NOMO-1 treated with dmso at 0.1 percent for 144 hours (cell line): ENCODE results near the gene PGR.
"Not testable (repeated sequence)": the region's sequence is repeated elsewhere in the genome, so short reads cannot be mapped to it uniquely, and the experiment has no call there.

Experiments used
- DNase-seq: peaks from one replicate; lab custom pipeline; 2025; ENCODE audit not compliant: unreplicated experiment; lab: John Stamatoyannopoulos, UW

PGR gene

DNA sequence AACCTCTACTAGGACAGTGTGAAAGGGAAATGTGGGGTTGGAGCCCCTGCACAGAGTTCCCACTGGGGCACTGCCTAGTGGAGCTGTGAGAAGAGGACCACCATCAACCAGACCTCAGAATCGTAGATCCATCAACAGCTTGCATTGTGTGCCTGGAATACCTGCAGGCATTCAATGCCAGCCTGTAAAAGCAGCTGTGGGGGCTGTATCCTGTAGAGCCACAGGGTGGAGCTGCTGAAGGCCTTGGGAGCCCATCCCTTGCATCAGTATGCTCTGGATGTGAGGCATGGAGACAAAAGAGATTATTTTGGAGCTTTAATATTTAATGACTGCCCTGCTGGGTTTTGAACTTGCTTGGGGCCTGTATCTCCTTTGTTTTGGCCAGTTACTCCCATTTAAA lies 46.3 kb downstream of the PGR start:
- DNase-seq: no peak

DNA sequence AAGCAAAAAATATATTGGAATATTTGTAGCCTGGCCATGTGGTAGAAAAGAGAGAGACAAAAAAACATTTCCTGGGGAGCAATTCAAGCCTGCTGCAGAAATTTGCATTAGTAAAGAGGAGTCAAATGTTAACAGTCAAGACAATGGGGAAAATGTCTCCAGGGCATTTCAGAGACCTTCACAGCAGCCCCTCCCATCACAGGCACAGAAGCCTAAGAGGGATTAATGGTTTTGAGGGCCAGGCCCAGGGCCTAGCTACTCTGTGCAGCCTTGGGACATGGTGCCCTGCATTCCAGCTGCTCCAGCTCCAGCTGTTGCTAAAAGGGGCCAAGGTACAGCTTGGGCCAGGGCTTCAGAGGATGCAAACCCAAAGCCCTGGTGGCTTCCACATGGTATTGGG lies 46.8 kb downstream of the PGR start:
- no peak for DNase-seq

DNA sequence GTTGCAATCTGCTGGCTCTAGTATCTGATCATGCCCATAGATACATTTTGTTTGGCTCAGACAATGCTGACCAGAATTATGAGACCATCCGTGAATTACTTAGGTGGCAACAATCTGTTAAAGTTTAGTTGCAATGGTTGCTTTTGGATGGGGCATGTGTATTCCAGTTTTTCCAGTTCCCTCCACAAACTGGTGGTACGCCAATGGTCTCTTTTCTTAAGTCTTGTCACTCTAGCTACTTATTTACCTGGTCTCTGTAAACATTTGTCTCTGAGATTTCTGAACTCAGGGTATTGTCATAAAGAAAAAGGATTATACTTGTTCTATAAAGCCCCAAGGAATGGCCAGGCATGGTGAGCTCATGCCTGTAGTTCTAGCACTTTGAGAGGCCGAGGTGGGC lies 65.9 kb downstream of the PGR start:
- no peak for DNase-seq

DNA sequence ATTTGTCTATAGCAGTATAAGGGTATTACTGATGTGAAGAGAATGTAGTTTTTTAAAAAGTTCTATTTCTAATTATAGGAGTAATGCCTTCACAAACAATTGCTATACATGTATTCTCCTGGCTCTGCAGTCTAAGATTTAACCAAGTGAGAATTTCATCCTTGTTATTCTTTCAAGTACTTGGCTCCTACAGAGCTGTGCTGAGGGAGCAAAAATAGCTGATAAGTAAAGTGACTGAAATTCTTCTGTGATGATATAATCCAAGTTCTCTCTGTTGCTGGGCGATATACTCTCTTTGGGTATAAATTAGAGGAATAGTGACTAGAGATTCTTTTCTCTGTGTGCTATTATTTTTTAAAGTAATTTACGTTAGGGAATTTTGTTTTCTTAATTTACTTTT lies 68.0 kb downstream of the PGR start:
- DNase-seq: no peak

DNA sequence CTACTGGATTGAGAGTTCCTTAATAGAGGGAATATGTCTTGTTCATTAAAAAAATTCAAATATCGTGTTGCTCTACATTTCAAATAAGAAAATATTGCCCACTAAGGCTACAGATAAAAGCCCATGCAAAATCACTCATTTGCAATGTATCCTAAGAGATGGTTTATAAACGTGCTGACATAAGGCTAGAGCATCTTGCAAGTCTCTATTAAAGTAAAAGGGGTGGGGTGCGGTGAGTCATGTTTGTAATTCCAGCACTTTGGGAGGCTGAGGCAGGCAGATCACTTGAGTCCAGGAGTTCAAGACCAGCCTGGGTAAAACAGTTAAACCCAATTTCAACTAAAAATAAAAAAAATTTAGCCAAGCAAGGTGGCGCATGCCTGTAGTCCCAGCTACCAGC lies 70.3 kb downstream of the PGR start:
- no peak for DNase-seq

DNA sequence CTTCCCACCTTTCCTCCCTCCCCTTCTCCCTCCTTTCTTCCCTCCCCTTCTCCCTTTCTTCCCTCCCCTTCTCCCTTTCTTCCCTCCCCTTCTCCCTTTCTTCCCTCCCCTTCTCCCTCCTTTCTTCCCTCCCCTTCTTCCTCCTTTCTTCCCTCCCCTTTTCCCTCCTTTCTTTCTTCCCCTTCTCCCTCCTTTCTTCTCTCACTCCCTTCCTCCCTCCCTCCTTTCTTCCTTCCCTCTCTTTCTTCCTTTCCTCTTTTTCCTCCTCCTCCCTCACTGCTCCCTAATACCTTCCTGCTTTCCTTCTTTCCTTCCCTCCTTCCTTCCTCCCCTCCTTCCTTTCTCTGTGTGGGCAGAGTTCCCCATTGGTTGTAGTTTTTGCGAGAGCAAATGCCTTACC lies 76.1 kb downstream of the PGR start:
- DNase-seq: no peak

DNA sequence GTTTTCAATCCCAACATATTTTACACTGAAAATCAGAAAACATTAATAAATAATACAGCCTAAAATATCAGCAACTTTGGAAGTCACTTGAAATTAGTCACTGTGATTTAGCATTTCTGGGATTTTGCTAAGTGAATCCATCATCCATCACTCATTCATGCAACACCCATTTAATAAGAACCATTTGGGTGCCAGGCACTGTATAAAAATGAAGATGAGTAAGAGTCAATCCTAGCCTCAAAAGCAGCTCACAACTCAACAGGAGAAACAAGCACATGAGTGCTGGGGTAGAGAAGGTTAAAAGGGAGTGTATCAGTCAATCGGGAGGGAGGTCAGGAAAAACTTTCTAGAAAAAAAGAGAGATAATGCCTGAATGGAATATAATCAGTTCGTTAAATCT lies 77.9 kb downstream of the PGR start:
- DNase-seq: no peak

DNA sequence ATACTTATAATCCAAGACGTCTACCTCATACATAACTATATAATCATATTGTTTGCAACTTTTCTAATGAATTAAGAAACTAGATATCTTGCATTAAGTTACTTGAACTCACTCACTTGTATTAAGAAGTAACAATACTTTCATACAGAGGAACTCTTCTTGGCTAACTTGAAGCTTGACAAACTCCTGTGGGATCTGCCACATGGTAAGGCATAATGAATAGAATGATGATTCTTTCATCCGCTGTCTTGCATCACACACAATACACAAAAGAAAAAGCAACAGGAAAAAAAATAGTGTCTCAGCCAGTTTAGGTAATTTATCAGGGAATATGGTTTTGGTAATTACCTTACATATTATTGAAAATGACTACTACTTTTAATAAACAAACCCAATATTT lies 79.8 kb downstream of the PGR start:
- no peak for DNase-seq

DNA sequence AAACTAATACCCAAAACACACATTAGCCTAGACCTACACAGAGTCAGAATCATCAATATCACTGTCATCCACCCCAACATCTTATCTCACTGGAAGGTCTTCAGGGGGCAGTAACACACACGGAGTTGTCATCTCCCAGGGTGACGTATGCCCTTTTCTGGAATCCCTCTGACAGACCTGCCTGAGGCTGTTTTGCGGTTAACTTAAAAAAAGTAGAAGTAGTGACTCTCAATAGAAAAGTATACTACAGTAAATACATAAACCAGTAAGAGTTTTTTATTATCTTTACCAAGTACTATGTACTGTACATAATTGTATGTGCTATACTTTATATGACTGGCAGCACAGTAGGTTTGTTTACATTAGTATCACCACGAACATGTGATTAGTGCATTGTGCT lies 80.5 kb downstream of the PGR start:
- no peak for DNase-seq

DNA sequence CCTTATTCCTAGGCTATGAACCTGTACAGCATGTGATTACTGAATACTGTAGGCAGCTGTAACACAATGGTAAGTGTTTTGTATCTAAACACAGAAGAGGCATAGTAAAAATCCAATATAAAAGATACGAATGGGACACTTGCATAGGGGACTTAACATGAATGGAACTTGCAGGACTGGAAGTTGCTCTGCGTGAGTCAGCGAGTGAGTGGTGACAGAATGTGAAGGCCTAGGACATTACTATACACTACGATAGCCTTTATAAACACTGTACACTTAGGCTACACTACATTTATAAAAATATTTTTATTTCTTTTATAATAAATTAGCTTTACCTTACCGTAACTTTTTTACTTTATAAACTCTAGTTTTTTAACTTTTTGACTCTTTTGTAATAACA lies 81.1 kb downstream of the PGR start:
- no peak for DNase-seq

DNA sequence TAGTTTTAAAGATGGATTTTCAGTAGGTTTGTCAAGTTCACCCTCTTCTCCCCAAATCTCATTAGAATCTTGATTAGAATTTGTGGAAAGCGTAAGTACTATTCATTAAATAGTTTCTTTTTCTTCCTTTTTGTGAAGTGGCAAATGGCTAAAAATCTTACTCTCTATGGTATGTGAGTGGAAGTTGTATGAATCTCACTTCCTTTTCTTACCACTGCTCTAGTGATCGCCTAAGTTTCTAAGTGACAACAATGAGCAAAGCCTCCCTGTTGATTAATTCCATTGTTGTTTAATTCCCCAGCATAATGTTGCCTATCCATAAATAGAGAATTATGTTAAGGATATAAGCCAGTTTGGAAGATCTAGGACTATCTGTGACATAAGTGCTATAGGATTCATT lies 82.7 kb downstream of the PGR start:
- no peak for DNase-seq

DNA sequence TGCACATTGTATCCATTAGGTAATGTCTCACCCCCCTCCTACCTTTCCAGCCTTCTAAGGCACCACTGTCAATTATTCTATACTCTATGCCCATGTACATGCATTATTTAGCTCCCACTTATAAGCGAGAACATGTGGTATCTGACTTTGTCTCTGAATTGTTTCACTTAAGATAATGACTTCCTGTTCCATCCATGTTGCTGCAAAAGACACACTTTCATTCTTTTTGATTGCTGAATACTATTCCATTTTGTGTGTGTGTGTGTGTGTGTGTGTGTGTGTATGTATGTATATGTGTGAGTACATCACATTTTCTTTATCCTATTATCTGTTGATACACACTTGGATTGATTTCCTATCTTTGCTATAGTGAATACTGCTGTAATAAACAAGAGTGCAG lies 84.2 kb downstream of the PGR start:
- DNase-seq: no peak

DNA sequence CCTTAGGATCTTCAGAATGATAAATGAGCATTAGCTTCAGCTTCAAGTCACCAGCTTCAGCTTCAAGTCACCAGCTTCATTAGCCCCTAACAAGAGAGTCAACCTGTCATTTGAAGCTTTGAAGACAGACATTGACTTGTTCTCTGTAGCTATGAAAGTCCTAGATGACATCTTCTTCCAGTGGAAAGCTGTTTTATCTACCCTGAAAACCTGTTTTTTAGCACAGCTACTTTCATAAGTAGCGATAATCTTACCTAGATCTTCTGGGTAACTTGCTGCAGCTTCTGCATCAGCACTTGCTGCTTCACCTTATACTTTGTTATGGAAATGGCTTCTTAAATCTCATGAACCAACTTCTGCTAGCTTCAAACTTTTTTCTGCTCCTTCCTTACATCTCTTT lies 85.7 kb downstream of the PGR start:
- DNase-seq: no peak

DNA sequence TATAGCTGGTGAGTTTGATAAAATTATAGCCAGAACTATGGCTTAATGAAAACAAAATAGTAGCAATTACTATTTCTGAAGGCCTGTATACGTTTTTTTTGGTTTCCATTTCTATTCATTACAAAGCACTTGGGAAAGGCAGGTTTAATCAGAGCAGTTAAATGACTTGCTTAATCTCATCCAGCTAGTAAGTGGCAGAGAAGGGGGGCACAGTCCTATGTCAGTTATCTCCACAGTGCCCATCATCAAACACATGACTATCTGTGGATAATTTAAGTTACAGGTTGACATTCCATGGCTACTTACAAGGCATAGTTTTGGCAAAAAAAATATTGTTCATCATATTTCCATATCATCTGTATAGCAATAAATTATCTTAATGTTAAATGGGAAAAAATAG lies 93.7 kb downstream of the PGR start:
- no peak for DNase-seq

DNA sequence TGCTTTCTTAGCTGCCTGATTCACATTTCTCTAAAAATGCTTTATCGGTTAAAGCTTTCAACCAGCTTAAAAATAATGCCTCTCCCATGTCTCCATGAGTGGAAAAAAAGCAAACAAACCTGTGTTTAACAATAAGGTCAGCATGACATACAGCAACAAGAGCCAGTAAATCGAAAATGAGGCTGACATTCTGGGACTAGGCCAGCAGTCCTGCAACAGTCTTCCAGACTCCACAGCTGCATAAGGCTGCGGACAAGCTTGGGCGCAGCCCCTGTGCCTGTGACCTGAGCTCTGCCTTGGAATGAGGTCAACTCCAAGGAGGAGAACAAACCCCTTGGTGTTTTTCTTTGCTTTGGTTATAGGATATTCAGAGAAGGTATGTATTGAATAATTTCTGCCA lies 95.5 kb downstream of the PGR start:
- DNase-seq: no peak

DNA sequence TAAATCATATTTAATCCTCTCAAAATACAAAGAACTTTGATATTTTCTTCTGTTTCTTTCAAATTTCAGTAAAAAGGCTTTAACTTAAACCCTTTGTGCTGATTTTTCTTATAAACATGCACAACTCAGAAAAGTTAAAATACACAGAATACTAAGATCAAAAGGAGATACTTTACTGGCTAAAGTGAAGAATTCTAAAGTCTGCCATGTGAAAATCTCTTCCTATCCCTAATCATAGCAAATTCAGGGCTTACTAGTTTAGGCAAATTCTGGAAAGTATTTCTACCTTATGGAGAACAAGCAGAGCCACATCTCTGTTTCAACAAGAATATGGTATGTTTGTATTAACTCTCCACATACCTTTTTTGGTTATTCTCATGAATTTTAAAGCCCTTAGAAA lies 96.6 kb downstream of the PGR start:
- DNase-seq: no peak

DNA sequence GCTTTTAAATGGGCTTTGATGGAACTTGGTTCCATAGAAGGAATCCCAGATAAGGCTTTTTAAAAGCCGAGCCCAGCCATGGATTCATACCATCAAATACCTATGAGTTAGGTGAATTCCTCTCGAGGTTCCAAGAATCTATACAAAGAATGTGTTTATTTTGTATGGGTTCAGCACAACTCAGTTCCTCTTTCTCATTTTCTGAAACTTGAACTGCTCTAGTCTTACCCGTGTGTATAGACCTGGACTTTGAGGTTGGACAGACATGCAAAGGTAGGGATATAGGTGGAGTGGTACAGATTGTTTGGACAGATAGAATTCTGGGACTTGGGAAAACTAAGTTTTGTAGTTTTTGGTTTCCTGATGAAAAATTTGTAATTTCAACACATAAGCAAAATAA lies 97.9 kb downstream of the PGR start:
- no peak for DNase-seq

DNA sequence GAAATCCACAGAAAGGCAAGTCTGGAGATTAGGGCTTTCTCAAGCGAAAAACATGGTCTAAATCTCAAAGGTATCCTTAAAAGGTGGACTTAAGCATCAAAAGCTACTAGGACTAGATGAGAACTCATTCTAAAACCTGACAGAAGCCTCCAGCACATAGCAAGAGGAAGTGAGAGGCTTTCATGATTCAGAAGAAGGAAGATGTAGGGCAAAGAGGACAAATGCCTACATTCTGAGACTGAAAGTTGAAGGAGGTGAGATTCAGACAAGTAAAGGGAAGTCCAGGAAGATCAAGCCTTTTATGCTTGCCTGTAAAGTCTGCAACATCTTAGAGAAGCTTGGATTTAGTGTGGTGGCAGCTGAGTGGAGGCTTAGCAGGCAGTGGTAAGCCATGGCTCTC lies 98.9 kb downstream of the PGR start:
- DNase-seq: no peak

DNA sequence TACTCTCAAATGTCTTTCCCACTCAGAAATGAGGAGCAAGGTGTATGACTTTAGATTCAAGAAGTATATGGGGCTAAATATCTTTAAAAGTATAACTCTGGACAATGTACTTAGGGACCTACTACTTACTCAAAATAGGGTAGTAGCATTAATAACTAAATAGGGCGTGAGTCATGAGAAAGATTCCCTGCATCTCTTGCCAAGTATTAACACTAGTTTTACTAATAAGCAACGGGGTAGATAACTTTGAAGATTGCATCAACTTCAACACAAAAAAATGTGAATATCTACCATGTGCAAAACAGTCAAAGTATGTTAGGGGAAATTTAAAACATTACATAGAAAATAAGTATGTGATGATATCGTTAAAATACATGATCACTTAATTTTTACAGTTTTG lies 99.6 kb downstream of the PGR start:
- no peak for DNase-seq

DNA sequence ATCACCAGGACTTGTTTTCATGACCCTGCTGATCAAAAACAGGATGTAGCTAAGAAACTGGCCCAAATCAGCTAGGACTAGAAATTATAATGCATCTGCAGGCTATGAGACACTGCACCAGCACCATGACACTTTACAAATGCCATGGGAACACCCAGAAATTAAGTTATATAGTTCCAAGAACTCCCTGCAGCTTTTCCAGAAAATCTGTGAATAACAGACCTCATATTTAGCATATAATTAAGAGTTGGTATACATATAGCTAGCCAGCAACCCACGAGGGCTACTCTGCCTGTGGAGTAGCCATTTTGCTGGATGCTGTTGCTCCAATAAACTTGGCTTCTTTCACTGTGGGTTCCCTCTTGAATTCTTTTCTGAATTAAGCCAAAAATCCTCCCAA lies 101.0 kb downstream of the PGR start:
- no peak for DNase-seq

DNA sequence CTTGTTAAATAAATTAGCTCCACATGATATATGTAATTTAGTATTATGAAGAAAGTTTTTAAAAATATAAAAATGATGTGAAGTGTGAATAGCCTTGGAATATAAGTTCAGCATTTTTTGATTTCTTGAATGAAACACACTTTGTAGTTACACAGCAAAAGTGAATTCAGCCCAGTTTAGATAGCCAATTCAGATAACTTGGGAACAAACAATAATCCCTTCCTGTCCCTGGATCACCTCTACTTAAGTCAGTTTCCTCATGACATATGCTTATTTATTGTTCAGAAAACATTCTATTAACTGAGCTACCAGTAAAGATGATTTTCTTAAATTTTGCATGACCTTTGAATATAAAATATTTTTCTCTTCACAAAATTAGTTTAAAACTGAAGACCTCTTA lies 107.4 kb downstream of the PGR start:
- DNase-seq: no peak

DNA sequence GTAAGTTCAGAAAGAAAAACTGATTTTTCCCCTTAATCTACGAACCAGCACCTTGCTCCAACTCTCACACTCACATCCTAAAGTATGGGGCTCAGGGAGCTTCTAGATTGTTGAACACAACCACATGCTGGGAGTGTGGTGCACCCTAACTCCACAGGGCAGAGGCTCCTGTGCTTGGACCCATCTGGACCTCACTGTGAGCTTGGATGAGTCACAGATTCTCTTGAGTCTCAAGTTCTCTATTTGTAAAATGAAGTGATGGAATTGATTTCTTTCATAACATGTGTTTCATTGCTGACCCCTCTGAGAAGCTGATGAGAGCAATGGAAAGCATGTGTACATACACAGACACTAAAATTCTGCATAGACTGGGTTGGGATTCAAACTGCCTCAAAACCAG lies 109.7 kb downstream of the PGR start:
- no peak for DNase-seq

DNA sequence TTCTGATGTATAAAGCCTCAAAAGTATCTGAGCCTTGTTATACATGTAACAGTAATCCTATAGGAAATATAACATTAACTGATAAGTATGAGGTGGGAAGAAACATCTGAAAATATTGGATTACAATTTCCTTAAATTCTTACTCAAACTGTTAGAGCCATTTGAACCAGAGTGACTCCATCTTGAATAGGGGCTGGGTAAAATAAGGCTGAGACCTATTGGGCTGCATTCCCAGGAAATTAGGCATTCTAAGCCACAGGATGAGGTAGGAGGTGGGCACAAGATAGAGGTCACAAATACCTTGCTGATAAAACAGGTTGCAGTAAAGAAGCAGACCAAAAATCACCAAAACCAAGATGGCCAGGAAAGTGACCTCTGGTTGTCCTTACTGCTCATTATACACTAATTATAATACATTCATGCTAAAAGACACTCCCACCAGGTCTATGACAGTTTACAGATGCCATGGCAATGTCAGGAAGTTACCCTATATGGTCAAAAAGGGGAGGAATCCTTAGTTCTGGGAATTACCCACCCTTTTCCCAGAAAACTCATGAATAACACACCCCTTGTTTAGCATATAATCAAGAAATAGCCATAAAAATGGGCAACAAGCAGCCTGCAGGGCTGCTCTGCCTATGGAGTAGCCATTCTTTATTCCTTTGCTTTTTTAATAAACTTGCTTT lies 114.9 kb downstream of the PGR start:
- no peak for DNase-seq

DNA sequence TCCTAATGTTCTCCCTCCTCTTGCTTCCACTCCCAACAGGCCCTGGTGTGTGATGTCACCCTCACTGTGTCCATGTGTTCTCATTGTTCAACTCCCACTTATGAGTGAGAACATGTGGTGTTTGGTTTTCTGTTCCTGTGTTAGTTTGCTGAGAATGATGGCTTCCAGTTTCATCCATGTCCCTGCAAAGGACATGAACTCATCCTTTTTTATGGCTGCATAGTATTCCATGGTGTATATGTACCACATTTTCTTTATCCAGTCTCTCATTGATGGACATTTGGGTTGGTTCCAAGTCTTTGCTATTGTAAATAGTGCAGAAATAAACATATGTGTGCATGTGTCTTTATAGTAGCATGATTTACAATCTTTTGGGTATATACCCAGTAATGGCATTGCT lies 115.9 kb downstream of the PGR start:
- not testable (repeated sequence) for DNase-seq
